HG02588 (cell line): ENCODE data around the gene TRIM14.
"Not testable (repeated sequence)": the region's sequence is repeated elsewhere in the genome, so short reads cannot be mapped to it uniquely, and the experiment has no call there.

Source experiments
- ATAC-seq: cut with Tn5 transposase; IDR thresholded peaks from one replicate; pipeline ENCODE4 v1.9.1; 2021; ENCODE audit warnings: mild to moderate bottlenecking, moderate library complexity; ENCODE audit not compliant: unreplicated experiment

Gene TRIM14

GRCh38 chr9:98085058-98085457 is 34.0 kb downstream of the TRIM14 start:
- ATAC-seq = no peak

- no peak for ATAC-seq
These were observed 34.6 kb downstream of the TRIM14 start for GRCh38 chr9:98084396-98084795.

GRCh38 chr9:98083566-98084183 is 35.3 kb downstream of the TRIM14 start:
- ATAC-seq = no peak

- no peak for ATAC-seq
These were observed 35.9 kb downstream of the TRIM14 start for GRCh38 chr9:98083061-98083501.

GRCh38 chr9:98081477-98082219 is 37.4 kb downstream of the TRIM14 start:
- no peak for ATAC-seq

- ATAC-seq = no peak
These were observed 38.2 kb downstream of the TRIM14 start for GRCh38 chr9:98080780-98081179.

- ATAC-seq = no peak
These were observed 38.7 kb downstream of the TRIM14 start for GRCh38 chr9:98080326-98080725.

GRCh38 chr9:98078895-98079294 is 40.1 kb downstream of the TRIM14 start:
- ATAC-seq = no peak

- not testable (repeated sequence) for ATAC-seq
These were observed 42.5 kb downstream of the TRIM14 start for GRCh38 chr9:98076514-98076890.

- no peak for ATAC-seq
These were observed 43.7 kb downstream of the TRIM14 start for GRCh38 chr9:98075332-98075805.

- no peak for ATAC-seq
These were observed 44.7 kb downstream of the TRIM14 start for GRCh38 chr9:98074115-98074990.

- ATAC-seq = no peak
These were observed 47.3 kb downstream of the TRIM14 start for GRCh38 chr9:98071737-98072136.

GRCh38 chr9:98070704-98071103 is 48.3 kb downstream of the TRIM14 start:
- ATAC-seq = no peak

GRCh38 chr9:98069551-98069950 is 49.5 kb downstream of the TRIM14 start:
- no peak for ATAC-seq

- ATAC-seq = no peak
These were observed 51.8 kb downstream of the TRIM14 start for GRCh38 chr9:98067184-98067583.

GRCh38 chr9:98066235-98066634 is 52.8 kb downstream of the TRIM14 start:
- ATAC-seq = no peak

- ATAC-seq = no peak
These were observed 54.2 kb downstream of the TRIM14 start for GRCh38 chr9:98064623-98065392.

- ATAC-seq = no peak
These were observed 56.9 kb downstream of the TRIM14 start for GRCh38 chr9:98062161-98062560.

- ATAC-seq = no peak
These were observed 61.8 kb downstream of the TRIM14 start for GRCh38 chr9:98057138-98057799.
